Measurements from ENCODE around the gene ABCA2. TPM values are rescaled to one million over a fixed set of nuclear protein-coding genes. Genes with fewer than 3 reads are reported as not detected.

The ABCA2 gene, protein sequence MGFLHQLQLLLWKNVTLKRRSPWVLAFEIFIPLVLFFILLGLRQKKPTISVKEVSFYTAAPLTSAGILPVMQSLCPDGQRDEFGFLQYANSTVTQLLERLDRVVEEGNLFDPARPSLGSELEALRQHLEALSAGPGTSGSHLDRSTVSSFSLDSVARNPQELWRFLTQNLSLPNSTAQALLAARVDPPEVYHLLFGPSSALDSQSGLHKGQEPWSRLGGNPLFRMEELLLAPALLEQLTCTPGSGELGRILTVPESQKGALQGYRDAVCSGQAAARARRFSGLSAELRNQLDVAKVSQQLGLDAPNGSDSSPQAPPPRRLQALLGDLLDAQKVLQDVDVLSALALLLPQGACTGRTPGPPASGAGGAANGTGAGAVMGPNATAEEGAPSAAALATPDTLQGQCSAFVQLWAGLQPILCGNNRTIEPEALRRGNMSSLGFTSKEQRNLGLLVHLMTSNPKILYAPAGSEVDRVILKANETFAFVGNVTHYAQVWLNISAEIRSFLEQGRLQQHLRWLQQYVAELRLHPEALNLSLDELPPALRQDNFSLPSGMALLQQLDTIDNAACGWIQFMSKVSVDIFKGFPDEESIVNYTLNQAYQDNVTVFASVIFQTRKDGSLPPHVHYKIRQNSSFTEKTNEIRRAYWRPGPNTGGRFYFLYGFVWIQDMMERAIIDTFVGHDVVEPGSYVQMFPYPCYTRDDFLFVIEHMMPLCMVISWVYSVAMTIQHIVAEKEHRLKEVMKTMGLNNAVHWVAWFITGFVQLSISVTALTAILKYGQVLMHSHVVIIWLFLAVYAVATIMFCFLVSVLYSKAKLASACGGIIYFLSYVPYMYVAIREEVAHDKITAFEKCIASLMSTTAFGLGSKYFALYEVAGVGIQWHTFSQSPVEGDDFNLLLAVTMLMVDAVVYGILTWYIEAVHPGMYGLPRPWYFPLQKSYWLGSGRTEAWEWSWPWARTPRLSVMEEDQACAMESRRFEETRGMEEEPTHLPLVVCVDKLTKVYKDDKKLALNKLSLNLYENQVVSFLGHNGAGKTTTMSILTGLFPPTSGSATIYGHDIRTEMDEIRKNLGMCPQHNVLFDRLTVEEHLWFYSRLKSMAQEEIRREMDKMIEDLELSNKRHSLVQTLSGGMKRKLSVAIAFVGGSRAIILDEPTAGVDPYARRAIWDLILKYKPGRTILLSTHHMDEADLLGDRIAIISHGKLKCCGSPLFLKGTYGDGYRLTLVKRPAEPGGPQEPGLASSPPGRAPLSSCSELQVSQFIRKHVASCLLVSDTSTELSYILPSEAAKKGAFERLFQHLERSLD (N-terminal part only)
- polyA plus RNA-seq (2013, experiment 1 of 2): 5.8 TPM
- polyA plus RNA-seq (2013, experiment 2 of 2): 9.6 TPM

DNA sequence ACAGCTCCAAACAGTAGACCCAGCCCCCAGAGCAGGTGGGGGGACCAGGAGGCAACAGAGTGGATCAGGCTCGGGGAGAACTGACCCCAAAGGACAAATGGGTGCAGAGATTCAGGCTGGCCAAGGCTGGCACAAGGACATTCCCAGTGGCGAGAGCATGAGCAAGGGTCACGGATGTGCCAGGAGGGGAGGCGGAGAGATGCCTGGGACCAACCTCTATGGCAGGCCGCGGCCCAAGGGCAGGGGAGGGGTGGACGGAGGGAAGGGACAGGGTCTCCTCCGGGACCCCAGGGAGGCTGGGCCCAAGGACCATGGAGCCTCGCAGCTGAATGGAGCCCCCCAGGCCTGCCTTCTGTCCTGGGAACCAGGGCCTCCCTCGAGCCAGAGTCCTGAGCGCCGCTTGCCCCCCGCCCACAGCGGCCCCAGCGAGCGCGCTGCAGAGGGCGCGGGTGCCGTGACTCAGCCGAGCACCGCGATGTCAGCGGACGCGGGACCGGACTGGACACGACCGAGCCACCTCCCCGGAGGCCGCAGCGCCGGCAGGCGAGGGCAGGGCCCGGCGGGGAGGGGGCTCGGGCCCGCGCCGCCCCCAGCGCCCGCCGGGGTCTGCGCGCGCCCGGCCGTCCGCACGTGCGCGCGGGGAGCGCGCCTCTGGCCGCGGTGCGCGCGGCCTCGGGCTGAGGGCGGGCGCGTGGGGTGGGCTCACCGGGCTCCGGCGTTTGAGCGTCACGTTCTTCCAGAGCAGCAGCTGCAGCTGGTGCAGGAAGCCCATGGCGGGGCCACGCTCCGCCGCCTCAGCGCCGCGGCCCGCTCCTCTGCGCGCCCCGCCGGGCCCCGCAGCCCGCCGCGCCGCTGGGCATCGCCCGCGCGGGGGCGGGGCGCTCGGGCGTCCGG is at the start of gene ABCA2:
Gene ABCA2 (minus strand): TSS at position 869 of the 894 bp plus-strand sequence. CDS start 97 bp downstream, at position 772.
- H3K27ac ChIP-seq (ENCODE audit: low read depth, low read length): no peak within 1 kb of the TSS
- no peaks in the 10 kb centered on the region for H3K36me3 ChIP-seq (ENCODE audit: insufficient read depth, low read length)
- H3K4me1 ChIP-seq (ENCODE audit: insufficient read depth, low read length): no peaks in the 10 kb centered on the region
- 5% methylated on average over 95 of the region's 95 CpGs for WGBS
- H3K9ac ChIP-seq (ENCODE audit: low read depth, low read length): peak within 1 kb of the TSS; percentile 41; the same call in 1 of the 2 replicates
- H3K4me3 ChIP-seq (ENCODE audit: low read length): peak within 1 kb of the TSS; percentile 62
- H3K27me3 ChIP-seq (ENCODE audit: insufficient read depth, low read length): peaks cover 22% of the 10 kb centered on the region
- no peaks in the 10 kb centered on the region for H3K9me3 ChIP-seq (ENCODE audit: insufficient read depth, low read depth, low read length)

DNA sequence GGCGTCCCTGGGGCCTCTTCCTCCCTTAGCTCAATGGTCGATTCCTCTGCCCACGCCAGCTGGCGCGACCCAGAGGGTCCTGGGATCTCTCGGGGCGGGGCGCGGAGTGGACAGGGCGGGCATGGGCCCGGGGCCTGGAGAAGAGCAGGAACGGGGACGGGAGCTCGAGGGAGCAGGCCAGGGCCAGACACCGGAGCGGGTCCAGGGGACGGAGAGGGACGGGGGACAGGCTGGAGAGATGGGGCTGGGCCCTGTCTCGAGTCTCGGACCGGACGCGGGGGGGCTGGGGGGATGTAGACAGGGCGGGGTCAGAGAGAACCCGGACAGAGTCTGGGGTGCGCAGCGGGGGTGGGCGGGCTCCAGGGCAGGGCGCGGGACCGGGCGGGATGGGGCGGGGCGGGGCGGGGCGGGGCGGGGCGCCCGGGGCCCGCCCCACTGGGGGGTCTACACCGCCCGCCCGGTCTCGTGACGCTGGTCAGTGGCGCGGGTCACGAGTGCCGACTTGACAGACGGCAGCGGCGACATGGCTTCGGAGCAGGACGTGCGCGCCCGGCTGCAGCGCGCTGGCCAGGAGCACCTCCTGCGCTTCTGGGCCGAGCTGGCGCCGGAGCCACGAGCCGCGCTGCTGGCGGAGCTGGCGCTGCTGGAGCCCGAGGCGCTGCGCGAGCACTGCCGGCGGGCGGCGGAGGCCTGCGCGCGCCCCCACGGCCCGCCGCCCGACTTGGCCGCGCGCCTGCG is 49.1 kb upstream of the ABCA2 start, which contains the start of gene UAP1L1:
Gene UAP1L1 (plus strand): TSS at position 508 of the 738 bp plus-strand sequence. CDS start 16 bp downstream, at position 524.
- Histone ChIP-seq H3K9me3 (ENCODE audit: insufficient read depth, low read depth, low read length) (no peaks in the 10 kb centered on the region), H3K27me3 (ENCODE audit: insufficient read depth, low read length) (peaks cover 41% of the 10 kb centered on the region), H3K4me3 (ENCODE audit: low read length) (peak within 1 kb of the TSS; percentile 58), H3K36me3 (ENCODE audit: insufficient read depth, low read length) (no peaks in the 10 kb centered on the region), H3K4me1 (ENCODE audit: insufficient read depth, low read length) (peaks cover 8% of the 10 kb centered on the region; the same call in 1 of the 2 replicates), H3K9ac (ENCODE audit: low read depth, low read length) (0 out of 2 replicates have a peak within 1 kb of the TSS, but pooled peaks have one; percentile 18), H3K27ac (ENCODE audit: low read depth, low read length) (no peak within 1 kb of the TSS)
- 2% methylated on average over 85 of the region's 87 CpGs for WGBS

DNA sequence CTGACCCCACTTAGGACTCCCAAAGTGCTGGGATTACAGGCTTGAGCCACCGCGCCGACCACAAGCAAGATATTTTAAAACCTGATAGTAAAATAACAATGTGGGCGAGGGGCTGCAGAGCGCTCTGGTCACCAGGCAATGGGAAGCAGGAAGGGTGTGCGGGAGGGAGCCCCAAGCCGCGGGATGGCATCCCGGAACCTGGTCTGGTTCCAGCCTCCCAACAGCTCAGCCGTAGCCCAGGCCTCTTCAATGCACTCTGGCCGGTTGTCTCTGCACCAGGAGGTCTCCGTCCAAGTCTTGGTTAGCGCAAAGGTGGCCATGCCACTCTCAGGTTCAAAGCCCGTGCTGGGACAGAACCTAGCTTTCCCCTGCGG is 48.6 kb upstream of the ABCA2 start:
- H3K27me3 ChIP-seq (ENCODE audit: insufficient read depth, low read length): peaks cover 41% of the 10 kb centered on the region
- H3K4me3 ChIP-seq (ENCODE audit: low read length): peak overlapping the region; percentile 40
- no peak overlapping the region for H3K27ac ChIP-seq (ENCODE audit: low read depth, low read length)
- H3K9me3 ChIP-seq (ENCODE audit: insufficient read depth, low read depth, low read length): no peaks in the 10 kb centered on the region
- no peak overlapping the region for H3K9ac ChIP-seq (ENCODE audit: low read depth, low read length)
- H3K36me3 ChIP-seq (ENCODE audit: insufficient read depth, low read length): no peaks in the 10 kb centered on the region
- peaks cover 8% of the 10 kb centered on the region; the same call in 1 of the 2 replicates for H3K4me1 ChIP-seq (ENCODE audit: insufficient read depth, low read length)
- 71% methylated on average over 15 of the region's 15 CpGs for WGBS

DNA sequence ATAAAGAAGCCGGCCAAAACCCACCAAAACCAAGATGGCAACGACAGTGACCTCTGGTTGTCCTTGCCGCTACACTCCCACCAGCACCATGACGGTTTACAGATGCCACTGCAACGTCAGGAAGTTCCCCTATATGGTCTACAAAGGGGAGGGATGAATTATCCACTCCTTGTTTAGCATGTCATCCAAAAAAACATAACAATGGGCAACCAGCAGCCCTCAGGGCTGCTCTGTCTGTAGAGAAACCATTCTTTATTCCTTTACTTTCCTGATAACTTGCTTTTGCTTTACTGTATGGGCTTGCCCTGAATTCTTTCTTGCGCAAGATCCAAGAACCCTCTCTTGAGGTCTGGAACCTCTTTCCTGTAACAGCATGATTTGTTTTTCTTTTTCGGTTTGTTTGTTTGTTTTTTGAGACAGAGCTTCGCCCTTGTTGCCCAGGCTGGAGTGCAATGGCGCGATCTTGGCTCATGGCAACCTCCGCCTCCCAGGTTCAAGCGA is 47.3 kb upstream of the ABCA2 start:
- peaks cover 43% of the 10 kb centered on the region for H3K27me3 ChIP-seq (ENCODE audit: insufficient read depth, low read length)
- H3K4me3 ChIP-seq (ENCODE audit: low read length): no peak overlapping the region
- WGBS: 75% methylated on average over 11 of the region's 12 CpGs
- peaks cover 12% of the 10 kb centered on the region; the same call in 1 of the 2 replicates for H3K4me1 ChIP-seq (ENCODE audit: insufficient read depth, low read length)
- H3K27ac ChIP-seq (ENCODE audit: low read depth, low read length): peak overlapping the region; percentile 55; the same call in 1 of the 2 replicates
- no peaks in the 10 kb centered on the region for H3K9me3 ChIP-seq (ENCODE audit: insufficient read depth, low read depth, low read length)
- no peaks in the 10 kb centered on the region for H3K36me3 ChIP-seq (ENCODE audit: insufficient read depth, low read length)
- peak overlapping the region; percentile 53; the same call in 1 of the 2 replicates for H3K9ac ChIP-seq (ENCODE audit: low read depth, low read length)

DNA sequence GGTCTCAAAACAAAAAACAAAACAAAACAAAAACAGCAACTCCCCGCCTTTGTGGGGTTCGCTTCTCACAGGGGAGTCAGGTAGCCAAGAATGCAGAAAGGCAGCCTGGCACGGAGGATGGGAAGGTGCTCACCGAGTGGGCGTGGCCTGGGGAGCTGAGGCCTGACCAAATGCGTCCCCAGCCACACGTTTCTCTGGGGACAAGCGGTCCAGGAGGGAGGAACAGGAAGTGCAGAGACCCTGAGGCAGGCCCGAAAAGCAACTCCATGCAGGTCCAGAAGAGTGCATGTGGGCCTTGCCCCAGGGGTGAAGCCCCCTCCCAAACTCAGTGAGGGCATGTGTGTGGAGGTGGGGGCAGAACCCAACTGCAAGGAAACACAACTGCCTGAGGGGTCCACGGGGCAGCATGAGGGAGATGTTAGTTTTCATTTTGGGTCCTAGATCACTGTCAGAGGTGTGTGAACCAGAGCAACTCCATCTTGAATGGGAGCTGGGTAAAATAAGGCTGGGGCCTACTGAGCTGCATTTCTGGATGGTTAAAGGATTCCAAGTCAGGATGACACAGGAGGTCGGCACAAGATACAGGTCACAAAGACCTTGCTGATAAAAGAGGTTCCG is 46.7 kb upstream of the ABCA2 start:
- no peaks in the 10 kb centered on the region for H3K36me3 ChIP-seq (ENCODE audit: insufficient read depth, low read length)
- 79% methylated on average over 12 of the region's 12 CpGs for WGBS
- peaks cover 40% of the 10 kb centered on the region for H3K27me3 ChIP-seq (ENCODE audit: insufficient read depth, low read length)
- H3K9ac ChIP-seq (ENCODE audit: low read depth, low read length): peak overlapping the region; percentile 53; the same call in 1 of the 2 replicates
- peak overlapping the region; percentile 55; the same call in 1 of the 2 replicates for H3K27ac ChIP-seq (ENCODE audit: low read depth, low read length)
- H3K4me3 ChIP-seq (ENCODE audit: low read length): no peak overlapping the region
- peaks cover 12% of the 10 kb centered on the region; the same call in 1 of the 2 replicates for H3K4me1 ChIP-seq (ENCODE audit: insufficient read depth, low read length)
- H3K9me3 ChIP-seq (ENCODE audit: insufficient read depth, low read depth, low read length): no peaks in the 10 kb centered on the region

DNA sequence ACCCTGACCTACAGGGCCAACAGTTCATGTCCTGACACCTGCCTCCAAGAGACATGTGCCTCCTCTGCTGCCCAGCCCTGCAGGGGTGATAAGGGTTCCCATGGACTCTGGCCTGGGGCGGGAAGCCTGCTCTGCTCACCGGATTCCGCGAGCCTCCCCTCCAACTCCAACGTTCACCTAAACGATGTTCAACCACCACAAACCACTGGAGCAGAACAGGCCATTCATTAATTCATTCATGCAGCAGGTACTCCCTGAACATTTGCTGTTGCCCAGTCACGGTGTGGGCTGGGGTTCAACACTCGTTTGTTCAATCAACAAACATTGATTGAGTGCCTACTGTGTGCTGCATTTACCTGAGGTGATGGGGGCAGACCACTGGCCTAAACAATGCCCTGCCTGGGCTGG is 46.0 kb upstream of the ABCA2 start:
- Histone ChIP-seq H3K4me3 (ENCODE audit: low read length) (no peak overlapping the region), H3K9ac (ENCODE audit: low read depth, low read length) (no peak overlapping the region), H3K36me3 (ENCODE audit: insufficient read depth, low read length) (no peaks in the 10 kb centered on the region), H3K4me1 (ENCODE audit: insufficient read depth, low read length) (peaks cover 12% of the 10 kb centered on the region; the same call in 1 of the 2 replicates), H3K27ac (ENCODE audit: low read depth, low read length) (no peak overlapping the region), H3K9me3 (ENCODE audit: insufficient read depth, low read depth, low read length) (no peaks in the 10 kb centered on the region), H3K27me3 (ENCODE audit: insufficient read depth, low read length) (peaks cover 40% of the 10 kb centered on the region)
- WGBS: 93% methylated on average over 8 of the region's 8 CpGs

DNA sequence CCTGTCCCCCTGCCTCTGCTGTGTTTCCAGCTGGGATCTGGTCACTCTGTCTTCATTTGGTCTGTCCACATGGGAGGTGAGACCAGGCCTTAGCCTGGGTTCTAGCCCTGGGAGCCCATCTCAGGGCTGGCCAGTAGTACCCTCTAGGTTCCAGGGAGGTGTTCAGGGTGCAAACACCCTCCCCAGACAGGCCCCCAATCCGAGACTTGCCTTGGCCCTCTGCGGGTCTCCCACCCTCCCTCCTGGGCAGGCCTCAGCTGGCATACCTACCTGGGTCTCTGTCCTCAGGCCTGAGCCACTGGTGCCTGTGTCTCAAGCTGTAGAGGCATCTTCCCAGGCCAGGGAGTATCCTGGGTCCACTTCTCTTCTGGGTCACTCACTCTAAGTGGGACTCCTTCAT is 43.2 kb upstream of the ABCA2 start:
- H3K27ac ChIP-seq (ENCODE audit: low read depth, low read length): no peak overlapping the region; the same call in 1 of the 2 replicates
- peaks cover 12% of the 10 kb centered on the region; the same call in 1 of the 2 replicates for H3K4me1 ChIP-seq (ENCODE audit: insufficient read depth, low read length)
- H3K9ac ChIP-seq (ENCODE audit: low read depth, low read length): peak overlapping the region; percentile 54; the same call in 1 of the 2 replicates
- H3K4me3 ChIP-seq (ENCODE audit: low read length): peak overlapping the region; percentile 75
- WGBS: 94% methylated on average over 2 of the region's 2 CpGs
- H3K9me3 ChIP-seq (ENCODE audit: insufficient read depth, low read depth, low read length): no peaks in the 10 kb centered on the region
- H3K27me3 ChIP-seq (ENCODE audit: insufficient read depth, low read length): peaks cover 19% of the 10 kb centered on the region; the same call in 1 of the 2 replicates
- no peaks in the 10 kb centered on the region for H3K36me3 ChIP-seq (ENCODE audit: insufficient read depth, low read length)

DNA sequence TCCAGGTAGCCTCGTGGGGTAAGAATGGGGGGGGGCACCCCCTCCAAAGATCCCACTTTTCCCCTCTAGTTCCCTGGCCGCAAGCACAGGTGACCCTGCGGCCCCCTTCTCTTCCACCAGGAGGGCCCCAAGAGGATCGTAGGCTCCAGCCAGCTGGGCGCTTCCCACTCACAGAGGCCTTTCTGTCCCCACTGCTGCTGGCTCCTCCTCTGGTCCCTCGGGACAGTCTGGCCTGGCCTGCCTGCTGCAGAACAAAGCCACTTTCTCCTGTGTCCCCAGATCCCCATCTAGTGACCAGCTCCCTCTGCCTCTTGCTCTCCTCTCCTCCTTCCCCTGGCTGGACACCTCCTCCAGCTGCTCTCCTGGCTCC is 42.9 kb upstream of the ABCA2 start:
- Histone ChIP-seq H3K9me3 (ENCODE audit: insufficient read depth, low read depth, low read length) (no peaks in the 10 kb centered on the region), H3K9ac (ENCODE audit: low read depth, low read length) (peak overlapping the region; percentile 54), H3K27ac (ENCODE audit: low read depth, low read length) (peak overlapping the region; percentile 55; the same call in 1 of the 2 replicates), H3K4me1 (ENCODE audit: insufficient read depth, low read length) (peaks cover 12% of the 10 kb centered on the region; the same call in 1 of the 2 replicates), H3K4me3 (ENCODE audit: low read length) (peak overlapping the region; percentile 75), H3K27me3 (ENCODE audit: insufficient read depth, low read length) (peaks cover 16% of the 10 kb centered on the region; the same call in 1 of the 2 replicates), H3K36me3 (ENCODE audit: insufficient read depth, low read length) (0 out of 2 replicates have a peak, but pooled peaks cover 1% of the 10 kb centered on the region)
- 29% methylated on average over 6 of the region's 6 CpGs for WGBS
